HG03196 (cell line): ENCODE results near the gene PALLD.

Experiments
- ATAC-seq: cut with Tn5 transposase; IDR thresholded peaks from one replicate; pipeline ENCODE4 v1.9.1; 2021; ENCODE audit not compliant: unreplicated experiment

PALLD gene

GRCh38 chr4:168880811-168881595, 384.2 kb downstream of the PALLD start:
- ATAC-seq, result peak; percentile 61

GRCh38 chr4:168881781-168882420, 385.0 kb downstream of the PALLD start:
- ATAC-seq, result no peak

- no peak for ATAC-seq
These were observed 385.9 kb downstream of the PALLD start for GRCh38 chr4:168882650-168883233.

- ATAC-seq, result no peak
These were observed 386.7 kb downstream of the PALLD start for GRCh38 chr4:168883513-168883912.

GRCh38 chr4:168884251-168885124, 387.6 kb downstream of the PALLD start:
- no peak for ATAC-seq

- ATAC-seq, result no peak
These were observed 388.5 kb downstream of the PALLD start for GRCh38 chr4:168885400-168885799.

- ATAC-seq, result no peak
These were observed 389.5 kb downstream of the PALLD start for GRCh38 chr4:168886351-168886750.

- no peak for ATAC-seq
These were observed 391.0 kb downstream of the PALLD start for GRCh38 chr4:168887809-168888208.

- ATAC-seq, result no peak
These were observed 391.9 kb downstream of the PALLD start for GRCh38 chr4:168888715-168889215.

- ATAC-seq, result no peak
These were observed 394.2 kb downstream of the PALLD start for GRCh38 chr4:168891086-168891485.

- ATAC-seq, result no peak
These were observed 394.8 kb downstream of the PALLD start for GRCh38 chr4:168891688-168892087.

- ATAC-seq, result no peak
These were observed 395.6 kb downstream of the PALLD start for GRCh38 chr4:168892475-168892874.

- ATAC-seq, result no peak
These were observed 396.4 kb downstream of the PALLD start for GRCh38 chr4:168893205-168893604.

- no peak for ATAC-seq
These were observed 397.0 kb downstream of the PALLD start for GRCh38 chr4:168893807-168894206.

- no peak for ATAC-seq
These were observed 403.2 kb downstream of the PALLD start for GRCh38 chr4:168900080-168900479.

GRCh38 chr4:168907119-168907698, 410.4 kb downstream of the PALLD start:
- no peak for ATAC-seq

- ATAC-seq, result no peak
These were observed 411.2 kb downstream of the PALLD start for GRCh38 chr4:168908093-168908492.

- no peak for ATAC-seq
These were observed 412.0 kb downstream of the PALLD start for GRCh38 chr4:168908851-168909273.

- no peak for ATAC-seq
These were observed 417.2 kb downstream of the PALLD start for GRCh38 chr4:168914095-168914494.

- ATAC-seq, result no peak
These were observed 420.4 kb downstream of the PALLD start for GRCh38 chr4:168917138-168917779.
